Activated CD8-positive, alpha-beta memory T cell treated with anti-CD3 and anti-CD28 coated beads, Interleukin-2, amount 50 U/mL, for 4 hours (primary cell): Measurements from ENCODE around the gene FBXO10.
A peak's percentile ranks its signal among the peaks of the same experiment; 100 is the strongest.
"Not testable (repeated sequence)": the region's sequence is repeated elsewhere in the genome, so short reads cannot be mapped to it uniquely, and the experiment has no call there.

ENCODE experiments used
- DNase-seq: peaks from one replicate; pipeline ENCODE4 v3.0.0-alpha.2; 2020

FBXO10 gene

DNA sequence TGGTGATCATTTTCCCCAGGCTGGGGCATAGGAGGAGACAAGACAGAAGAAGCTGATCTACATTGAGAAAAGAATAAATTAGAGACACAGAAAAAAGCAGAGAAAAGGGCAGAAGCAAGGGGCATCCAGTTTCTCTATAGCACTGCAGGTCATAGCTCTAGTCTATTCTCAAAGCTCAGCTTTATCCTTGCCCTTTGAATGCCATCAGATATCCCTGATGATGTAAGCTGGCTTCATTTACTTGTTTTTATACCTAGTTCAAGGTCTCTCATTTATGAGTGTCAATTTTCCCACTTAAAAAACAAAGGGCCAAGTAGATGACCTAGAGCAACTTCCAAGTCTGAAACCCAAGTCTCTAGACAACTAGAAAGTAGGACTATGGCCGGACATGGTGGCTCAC, 32.7 kb downstream of the FBXO10 start:
- no peak for DNase-seq

GRCh38 chr9:37542895-37543294, 33.3 kb downstream of the FBXO10 start:
- no peak for DNase-seq

DNA sequence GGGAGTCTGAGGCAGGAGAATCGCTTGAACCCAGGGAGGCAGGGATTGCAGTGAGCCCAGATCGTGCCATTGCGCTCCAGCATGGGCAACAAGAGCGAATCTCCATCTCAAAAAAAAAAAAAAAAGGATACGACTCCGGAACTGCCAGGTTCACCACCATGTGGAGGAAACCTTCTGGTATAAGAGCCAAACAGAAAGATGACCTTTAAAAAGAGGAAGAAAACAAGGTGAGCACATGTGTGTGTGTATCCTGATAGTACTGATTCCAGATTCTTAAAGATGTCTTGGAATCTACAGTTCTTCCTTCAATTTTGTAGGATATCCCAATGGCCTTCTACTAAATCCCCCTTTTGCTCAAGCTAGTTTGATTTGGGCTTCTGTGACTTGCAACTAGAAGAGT, 33.7 kb downstream of the FBXO10 start:
- DNase-seq, result no peak

- no peak for DNase-seq
Observed at GRCh38 chr9:37541465-37541864, 34.7 kb downstream of the FBXO10 start.

- DNase-seq, result no peak
Observed at GRCh38 chr9:37540634-37541033, 35.5 kb downstream of the FBXO10 start.

- DNase-seq, result no peak
Observed at GRCh38 chr9:37539634-37540033, 36.5 kb downstream of the FBXO10 start.

GRCh38 chr9:37538099-37538498, 38.1 kb downstream of the FBXO10 start:
- DNase-seq, result no peak

DNA sequence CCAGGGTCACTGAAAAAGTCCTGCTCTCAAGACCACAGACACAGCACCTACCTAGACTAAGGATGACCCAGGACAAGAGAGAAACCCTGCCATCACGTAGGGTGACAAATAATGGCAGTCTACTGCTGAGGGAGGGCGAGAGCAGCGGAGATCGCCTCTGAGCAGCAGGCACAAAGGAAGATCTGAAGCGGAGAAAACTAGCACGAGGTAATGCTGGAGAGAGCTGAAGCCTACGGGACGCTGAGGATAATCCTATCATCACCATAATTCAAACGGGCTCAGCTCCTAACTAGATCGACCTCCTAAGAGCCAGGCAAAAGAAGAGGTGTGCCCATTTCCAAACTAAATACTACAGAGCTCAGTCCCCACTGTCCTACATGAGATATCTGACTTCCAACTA, 41.3 kb downstream of the FBXO10 start:
- DNase-seq, result no peak

DNA sequence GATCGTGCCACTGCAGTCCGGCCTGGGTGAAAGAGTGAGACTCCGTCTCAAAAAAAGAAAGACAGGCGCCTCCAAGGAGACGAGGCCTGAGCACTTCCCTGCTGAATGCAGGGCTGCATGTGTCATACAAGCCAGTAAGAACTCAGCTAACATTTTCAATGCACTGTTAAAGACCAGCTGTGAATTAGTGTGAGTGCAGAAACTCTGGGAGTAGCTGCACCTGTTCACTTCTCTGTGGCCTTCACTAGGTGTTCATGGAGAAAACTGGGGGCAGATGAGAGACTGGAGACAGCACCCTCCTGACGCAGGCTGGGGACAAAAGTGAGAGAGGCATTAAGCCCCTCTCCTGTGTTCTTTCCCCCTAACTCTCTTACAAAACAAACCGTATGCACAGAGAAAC, 41.8 kb downstream of the FBXO10 start:
- no peak for DNase-seq

- DNase-seq, result no peak
Observed at GRCh38 chr9:37531699-37532098, 44.5 kb downstream of the FBXO10 start.

GRCh38 chr9:37528652-37529471, 47.3 kb downstream of the FBXO10 start:
- peak; percentile 63 for DNase-seq

DNA sequence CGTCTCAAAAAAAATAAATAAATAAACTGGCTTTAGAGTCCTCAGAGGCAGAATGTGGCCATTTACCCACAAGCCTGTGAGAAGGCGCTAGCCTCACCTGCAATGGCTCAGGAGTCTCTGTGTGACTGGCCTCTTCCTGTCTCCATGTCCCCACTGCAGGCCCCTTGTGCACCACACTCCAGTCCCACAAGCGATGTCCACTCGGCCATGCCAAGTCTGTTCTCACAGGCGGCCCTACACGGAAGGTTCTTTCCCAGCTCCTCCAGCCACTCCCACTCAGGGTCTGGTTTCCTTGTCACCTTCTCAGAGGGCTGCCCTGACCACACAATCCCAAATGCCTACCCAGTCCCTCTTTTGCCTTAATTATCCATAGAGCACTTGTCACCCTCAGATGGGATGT, 52.3 kb downstream of the FBXO10 start:
- no peak for DNase-seq

- no peak for DNase-seq
Observed at GRCh38 chr9:37522971-37523370, 53.2 kb downstream of the FBXO10 start.

DNA sequence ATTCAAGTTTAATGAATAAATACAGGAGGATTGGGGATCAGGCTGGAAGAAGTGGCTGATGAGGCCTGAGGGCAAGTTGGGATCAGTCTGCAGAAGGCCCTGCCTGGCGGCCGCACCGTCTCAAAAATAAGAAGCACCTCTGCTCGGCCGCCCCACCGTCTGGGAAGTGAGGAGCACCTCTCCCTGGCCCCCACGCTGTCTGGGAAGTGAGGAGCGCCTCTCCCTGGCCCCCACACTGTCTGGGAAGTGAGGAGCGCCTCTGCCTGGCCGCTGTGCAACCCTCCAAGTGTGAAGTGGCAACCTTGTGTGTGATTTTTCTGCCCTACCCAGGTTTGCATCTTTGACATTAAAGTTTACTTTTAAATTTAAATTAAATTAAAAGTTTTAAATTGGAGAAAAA, 55.1 kb downstream of the FBXO10 start:
- no peak for DNase-seq

DNA sequence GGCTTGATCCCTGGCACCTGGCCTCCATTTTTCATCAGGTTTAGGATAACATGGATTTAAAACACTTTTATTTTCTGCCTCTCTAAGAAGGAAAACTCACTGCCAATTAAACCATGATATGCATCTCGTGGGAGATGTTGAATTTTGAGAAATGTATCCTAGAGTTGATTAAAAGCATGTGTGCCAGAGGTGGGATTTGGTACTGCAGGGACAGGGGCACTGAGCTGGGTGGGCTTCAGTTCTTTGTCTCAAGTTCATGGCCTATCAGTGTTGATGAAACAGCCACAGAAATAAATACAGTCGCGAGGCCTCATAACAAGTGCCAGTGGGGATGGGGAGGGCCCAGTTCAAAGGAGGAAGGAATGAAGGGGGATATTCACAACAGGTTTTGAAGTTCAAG, 55.5 kb downstream of the FBXO10 start:
- DNase-seq, result no peak

DNA sequence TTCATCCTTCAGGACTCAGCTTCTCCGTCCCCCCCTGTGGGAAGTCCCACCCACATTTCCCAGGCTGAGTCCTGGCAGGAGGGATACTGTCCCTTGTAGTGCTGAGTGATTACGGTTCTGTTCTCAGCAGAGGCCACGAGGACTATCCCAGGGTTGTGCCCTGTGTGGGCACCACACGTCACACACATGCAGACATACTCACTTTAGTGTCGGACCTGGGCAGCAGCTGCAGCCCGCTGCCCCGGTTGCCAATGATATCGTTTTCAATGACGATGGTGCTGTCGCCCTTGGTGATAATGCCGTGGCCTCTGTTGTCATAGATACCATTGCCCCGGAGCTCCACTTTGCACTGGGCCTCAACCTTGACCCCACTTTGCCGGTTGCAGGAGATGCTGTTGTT, 58.3 kb downstream of the FBXO10 start:
- no peak for DNase-seq

DNA sequence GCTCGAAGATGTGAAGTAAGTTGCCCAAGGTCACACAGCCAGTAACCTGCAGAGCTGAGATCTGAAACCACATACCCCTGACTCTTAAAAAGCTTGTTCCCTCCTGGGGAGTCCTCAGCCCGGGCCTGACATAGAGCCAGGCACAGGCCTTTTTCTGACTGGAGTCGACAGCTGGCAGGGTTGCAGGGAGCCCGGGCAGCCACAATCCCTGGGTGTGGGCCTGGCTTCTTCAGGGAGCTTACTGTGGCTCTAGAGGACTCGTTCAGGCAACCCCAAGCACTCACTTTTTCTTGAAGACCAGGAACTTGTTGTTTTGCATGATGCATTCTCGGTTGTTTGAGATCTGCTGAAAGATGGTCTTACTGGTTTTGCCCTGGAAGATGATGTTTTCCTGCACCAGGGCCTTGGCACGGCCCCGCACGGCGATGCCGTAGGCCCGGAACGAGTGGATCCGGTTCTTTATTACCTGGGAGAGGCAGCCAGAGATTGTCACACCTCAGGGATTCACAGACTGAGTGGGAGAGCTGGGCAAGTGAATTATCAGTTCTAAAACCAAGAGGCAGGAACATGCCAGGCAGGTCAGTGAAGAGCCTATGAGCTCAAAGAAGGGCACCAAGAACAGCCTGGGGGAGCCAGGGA, 60.4 kb downstream of the FBXO10 start:
- DNase-seq, result no peak

- DNase-seq, result no peak
Observed at GRCh38 chr9:37514999-37515398, 61.2 kb downstream of the FBXO10 start.

DNA sequence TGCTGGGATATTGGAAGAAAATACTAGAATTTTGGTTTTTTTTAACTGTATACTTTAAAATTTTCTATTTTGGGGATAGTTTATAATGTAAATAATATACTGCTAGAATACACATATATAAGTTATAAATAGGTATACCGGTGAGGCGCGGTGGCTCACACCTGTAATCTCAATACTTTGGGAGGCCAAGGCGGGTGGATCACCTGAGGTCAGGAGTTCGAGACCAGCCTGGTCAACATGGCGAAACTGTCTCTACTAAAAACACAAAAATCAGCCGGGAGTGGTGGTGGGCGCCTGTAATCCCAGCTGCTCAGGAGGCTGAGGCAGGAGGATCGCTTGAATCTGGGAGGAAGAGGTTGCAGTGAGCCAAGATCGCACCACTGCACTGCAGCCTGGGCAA, 61.8 kb downstream of the FBXO10 start:
- not testable (repeated sequence) for DNase-seq

DNA sequence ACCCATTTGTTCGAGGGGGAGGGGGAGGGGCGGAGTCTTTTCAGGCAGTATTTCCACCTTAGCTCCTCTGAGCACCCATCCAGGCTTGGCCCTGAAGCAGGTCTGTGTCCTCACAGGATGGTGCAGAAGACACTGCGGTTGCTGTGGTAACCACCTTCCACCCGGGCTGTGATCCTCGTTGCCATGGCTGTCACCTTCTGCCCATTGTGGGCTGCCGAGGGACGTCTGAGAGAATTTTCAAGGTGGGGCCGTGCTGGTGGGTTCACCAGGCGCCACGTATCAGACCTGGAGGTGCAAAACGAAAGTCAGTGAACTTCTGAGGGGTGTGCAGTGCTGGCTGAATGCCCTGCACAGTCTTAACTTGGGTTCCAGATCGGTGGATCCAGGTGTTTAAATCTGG, 63.7 kb downstream of the FBXO10 start:
- peak; percentile 33 for DNase-seq

DNA sequence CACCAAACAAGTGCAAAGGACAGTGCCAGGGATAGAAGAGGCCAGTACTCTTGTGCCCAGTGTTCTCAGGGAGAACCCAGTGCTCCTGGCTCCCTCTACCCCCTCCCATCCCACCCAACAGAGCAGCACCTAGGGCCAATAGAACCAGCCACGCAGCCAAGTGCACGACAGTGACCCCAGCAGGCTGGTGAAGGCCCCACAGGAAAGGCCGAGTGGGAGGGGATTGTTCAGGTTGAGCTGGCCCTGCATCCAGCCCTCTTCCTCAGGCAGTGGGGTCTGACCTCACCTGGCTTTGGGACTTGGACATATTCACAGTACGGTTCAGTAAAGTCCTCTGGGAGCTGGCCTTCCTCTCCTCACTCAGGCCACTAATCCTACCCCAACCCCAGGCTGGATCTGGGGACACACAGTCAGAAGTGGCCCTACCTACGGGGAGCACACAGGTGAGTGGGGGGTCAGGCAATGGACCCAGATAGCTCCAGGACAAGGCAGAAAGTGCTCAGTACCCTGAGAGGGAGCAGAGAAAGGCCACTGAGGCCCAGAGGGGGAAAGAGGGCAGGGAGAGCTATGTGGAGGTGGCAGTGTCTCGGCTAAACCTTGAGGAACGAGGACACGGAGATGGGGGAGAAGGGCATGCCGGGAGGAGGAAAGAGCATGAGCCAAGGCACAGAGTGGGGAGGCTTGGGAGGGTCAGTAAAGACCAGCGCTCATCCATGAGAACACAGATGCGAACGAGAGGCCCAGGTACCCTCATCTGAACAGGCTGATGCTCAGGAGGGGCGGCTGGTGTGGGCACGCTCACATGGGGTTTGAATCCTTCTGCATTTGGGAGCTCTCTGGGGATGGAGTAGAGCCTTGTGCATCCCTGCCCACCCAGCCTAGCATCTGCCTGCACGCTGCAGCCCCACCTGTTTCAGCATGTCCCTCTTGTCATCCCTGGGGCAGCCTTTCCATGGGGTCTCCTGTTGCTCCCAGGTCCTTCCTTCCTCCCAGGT, 64.9 kb downstream of the FBXO10 start:
- DNase-seq, result no peak

GRCh38 chr9:37510053-37510452, 66.1 kb downstream of the FBXO10 start:
- DNase-seq, result not testable (repeated sequence)

DNA sequence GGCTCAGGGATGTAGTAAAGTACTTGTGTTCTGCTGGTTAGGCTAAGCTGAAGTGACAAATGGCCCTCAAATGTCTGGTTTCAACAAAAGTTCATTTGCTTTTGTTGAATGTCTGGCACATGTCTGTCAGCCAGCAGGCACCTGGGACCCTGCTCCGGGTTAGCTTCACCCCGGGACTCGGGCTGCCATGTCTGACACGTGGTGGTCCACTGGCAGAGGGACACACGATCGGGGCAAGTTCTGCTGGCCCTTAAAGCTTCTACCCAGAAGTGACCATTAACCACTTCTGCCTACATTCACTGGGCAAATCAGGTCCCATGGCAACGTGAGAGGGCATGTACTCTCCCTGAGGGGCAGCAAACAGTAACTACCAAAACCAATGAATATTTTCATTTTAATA, 66.6 kb downstream of the FBXO10 start:
- no peak for DNase-seq

DNA sequence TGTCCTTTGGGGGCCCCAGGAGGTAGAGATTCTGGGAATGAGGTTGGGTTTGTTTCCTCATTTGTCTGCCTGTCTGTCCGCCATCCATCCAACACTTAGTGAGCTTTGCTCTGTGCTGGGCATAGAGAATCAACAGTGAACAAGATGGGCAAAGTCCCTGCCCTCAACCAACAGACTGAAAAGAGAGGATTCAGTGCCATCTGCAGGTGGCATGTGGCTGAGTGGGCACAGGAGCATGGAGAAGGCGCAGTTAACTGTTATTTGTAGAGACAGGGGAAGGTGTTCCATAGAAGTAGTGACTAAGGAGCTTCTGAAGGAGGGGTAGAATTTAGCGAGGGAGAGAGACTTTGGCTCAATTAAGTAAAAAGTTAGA, 67.4 kb downstream of the FBXO10 start:
- DNase-seq, result no peak
